Activated CD8-positive, alpha-beta memory T cell treated with anti-CD3 and anti-CD28 coated beads for 24 hours (primary cell): ENCODE results near the gene BIRC7.
"Not testable (repeated sequence)": the region's sequence is repeated elsewhere in the genome, so short reads cannot be mapped to it uniquely, and the experiment has no call there.

Experiments
- DNase-seq: peaks from one replicate; pipeline ENCODE4 v3.0.0-alpha.2; 2020

BIRC7 gene

GRCh38 chr20:63208346-63208909 is 27.3 kb upstream of the BIRC7 start:
- no peak for DNase-seq

- DNase-seq, result no peak
Measured at GRCh38 chr20:63210011-63210605, 25.6 kb upstream of the BIRC7 start.

DNA sequence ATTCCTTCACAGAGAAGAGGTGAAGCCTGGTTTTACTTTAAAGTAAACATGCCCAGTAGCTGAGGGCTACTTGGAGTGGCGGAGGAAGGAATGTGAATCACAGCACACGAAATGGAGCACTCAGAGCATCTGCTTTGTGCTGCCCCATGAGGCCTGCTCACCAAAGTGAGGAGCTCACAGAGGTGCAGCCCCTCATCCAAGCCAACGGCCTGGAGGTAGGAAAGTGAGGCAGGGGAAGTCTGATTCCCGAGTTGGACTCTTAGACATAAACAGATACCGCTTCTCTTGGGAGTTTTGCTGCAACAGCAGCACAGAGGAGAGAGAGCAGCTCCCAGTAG is 23.3 kb upstream of the BIRC7 start:
- DNase-seq, result no peak

DNA sequence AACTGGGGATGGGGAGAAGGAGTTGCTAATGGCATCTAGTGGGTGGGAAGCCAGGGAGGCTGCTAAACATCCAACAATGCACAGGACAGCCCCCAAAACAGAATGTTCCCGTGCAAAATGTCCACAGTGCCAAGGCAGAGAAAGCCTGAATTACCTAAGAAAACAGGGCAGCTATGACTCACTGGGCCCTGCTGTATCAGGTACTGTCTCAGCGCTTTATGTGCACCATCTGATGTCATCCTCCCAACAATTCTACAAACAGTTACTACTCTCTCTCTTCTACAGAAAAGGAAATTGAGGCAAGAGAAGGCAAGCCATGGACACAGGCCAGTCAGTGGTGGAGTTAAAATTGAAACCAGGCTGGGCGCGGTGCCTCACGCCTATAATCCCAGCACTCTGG is 22.9 kb upstream of the BIRC7 start:
- DNase-seq, result no peak

GRCh38 chr20:63214514-63214913 is 21.2 kb upstream of the BIRC7 start:
- no peak for DNase-seq

GRCh38 chr20:63215101-63216040 is 20.3 kb upstream of the BIRC7 start:
- no peak for DNase-seq

DNA sequence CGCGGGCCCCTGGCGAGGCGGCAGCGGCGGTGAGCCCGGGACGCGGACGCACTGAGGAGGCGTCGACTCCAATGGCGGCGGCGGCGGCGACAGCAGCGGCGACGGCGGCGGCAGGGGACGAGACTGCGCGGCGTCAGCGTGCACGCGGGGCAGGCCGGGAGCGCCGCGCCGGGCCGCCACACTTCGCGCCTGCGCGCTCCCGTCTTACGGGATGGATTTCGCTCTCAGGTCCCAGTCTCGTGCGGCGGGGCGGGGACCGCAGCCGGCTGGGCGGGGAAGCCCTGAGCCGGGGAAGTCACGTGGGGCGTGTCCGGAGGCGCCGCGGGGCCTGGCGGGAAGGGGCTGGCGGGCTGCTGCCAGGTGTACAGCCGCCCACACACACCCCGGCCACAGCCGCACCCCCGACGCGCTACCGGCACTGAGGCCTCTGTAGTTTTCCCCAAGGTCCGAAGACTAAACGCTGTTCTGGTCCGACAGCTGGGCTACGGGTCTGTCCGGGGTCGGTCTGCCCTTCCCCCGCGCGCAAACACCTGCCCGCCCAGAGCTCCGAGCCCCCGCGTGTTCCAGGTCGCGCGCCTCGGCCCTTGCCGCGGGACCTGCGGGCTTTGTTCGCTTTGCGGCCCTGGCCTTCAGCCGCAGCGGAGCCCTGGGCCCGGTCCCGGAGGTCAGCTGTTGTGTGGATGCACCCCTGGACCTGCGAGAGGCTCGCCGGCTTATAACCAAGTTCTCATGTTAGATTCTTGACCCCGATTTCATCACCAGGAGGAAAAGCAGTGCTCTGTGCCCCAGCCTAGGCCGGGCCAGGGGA is 19.5 kb upstream of the BIRC7 start, which contains the start of gene YTHDF1:
Gene YTHDF1 (minus strand): TSS at position 91 of the 808 bp plus-strand sequence. CDS start 239 bp downstream, outside the sequence.
- DNase-seq, result peak; percentile 97

DNA sequence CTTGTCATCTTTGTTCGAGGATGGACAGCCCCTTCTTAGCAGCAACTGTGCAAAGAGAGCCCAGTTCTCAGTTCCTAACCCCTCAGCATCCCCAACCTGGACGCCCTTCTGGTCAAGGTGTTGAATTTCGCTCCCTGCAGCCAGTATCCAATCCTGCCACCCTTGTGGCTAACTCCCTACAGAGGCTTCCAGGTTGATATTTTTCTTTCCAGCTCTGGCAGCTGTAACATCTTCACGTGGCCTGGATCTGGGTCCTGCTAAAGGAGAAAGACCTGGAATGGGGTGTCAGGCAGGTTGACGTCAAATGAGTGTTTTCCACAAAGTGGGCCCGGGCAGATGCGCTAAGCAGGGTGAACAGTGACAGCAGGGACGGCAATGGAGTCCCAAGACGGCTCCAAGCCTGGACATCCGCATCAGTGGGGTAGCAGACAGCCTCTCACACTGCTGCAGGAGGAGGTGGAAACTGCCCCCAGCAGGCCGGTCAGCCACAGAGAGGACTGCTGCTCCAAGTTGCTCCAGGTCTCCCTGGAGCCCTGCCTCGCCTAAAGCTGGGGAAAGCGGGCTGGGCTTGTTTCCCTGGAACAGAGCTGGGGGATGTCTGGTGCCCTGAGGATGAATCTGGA is 18.7 kb upstream of the BIRC7 start:
- no peak for DNase-seq

DNA sequence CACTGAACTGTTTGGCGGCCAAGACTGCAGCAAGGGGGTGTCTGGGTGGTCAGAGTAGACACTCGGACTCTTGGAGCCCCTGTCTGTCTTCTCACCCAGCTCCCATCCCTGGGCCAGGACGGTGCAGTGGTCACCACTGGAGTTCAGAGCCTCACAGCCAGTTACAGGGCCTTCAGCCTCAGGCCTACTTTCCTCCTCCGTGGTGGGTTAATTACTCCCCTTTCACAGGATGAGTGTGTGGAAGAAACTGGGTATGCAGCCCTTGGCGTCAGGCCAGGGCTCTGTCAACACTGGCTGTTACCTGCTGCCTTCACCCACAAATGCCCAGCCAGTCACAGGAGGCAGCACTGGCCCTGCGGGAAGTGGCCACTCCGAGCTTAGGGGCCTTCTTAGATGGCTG is 18.0 kb upstream of the BIRC7 start:
- DNase-seq, result no peak

DNA sequence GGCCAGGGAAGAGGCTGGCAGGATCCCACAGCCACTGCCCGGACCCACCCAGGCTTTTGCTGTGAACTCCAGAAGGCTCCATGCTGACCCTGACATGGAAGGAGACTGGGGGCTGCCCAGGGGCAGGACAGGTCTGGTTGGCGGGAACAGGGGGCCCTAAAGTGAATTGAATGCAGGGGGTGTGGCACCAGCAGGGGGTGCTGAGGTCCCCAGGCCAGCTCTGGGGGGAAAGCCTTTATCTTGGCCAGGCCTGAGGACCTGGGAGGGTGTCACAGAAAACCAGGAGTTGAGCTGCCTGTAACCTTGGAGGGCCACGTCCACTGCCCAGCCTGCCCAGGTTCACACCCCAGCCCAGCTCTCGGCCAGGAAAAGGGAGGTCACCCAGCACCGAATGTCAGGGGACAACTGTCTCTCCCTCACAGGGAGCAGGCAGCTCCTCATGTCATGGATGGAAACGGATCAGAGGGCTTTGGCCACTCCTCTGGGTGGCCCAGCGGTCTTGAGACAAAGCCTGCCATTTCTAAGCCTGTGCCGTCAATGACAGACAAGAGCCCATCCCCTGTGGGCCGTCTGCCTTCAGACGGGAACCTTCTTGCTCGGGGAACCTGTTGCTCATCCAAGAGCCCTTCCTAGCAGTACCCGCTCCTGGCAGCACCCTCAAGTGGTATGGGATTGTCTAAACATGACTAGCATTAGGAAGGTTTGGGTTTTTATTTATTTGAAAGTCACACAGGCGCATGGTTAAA is 16.8 kb upstream of the BIRC7 start:
- DNase-seq, result no peak

DNA sequence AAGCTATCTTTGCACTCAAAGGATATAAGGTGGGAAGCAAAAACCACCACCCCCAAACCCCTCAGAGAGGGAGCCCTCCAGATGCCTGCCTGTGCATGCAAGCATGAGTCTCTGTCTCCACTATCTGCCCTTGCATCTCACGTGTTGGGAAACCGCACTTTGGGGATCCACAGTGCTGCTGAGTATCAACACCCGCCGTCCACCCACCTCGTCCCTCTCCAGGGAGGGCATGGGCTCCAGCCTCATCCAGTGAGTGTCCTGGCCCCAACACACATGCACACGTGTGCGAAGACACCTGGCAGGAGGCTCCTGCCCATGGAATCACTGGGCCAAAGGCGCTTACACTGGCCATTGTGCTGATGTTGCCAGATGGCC is 16.3 kb upstream of the BIRC7 start:
- no peak for DNase-seq

DNA sequence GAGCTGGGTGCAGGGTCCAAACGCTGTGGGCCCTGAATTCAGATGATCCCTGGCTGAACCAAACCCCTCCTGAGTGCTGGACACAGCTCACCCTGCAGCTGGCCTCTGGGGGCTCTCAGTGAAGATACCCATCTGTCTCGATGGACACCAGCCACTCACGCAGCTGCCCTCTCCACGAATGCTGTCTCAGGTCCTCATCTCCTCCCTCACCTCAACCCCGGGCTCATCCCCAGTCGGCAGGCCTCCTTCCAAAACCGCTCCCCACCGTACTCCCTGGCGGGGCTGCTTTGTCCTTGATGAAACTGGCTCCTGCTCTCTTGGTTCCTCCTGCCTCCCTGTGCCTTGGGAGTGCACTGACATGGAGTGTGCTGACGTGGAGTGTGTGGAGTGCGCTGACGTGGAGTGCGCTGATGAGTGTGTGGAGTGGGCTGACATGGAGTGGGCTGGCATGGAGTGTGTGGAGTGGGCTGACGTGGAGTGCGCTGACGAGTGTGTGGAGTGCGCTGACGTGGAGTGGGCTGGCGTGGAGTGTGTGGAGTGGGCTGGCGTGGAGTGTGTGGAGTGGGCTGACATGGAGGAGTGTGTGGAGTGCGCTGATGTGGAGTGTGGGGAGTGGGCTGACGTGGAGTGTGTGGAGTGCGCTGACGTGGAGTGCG is 15.7 kb upstream of the BIRC7 start:
- DNase-seq, result no peak

- no peak for DNase-seq
Measured at GRCh38 chr20:63220696-63221399, 14.9 kb upstream of the BIRC7 start.

DNA sequence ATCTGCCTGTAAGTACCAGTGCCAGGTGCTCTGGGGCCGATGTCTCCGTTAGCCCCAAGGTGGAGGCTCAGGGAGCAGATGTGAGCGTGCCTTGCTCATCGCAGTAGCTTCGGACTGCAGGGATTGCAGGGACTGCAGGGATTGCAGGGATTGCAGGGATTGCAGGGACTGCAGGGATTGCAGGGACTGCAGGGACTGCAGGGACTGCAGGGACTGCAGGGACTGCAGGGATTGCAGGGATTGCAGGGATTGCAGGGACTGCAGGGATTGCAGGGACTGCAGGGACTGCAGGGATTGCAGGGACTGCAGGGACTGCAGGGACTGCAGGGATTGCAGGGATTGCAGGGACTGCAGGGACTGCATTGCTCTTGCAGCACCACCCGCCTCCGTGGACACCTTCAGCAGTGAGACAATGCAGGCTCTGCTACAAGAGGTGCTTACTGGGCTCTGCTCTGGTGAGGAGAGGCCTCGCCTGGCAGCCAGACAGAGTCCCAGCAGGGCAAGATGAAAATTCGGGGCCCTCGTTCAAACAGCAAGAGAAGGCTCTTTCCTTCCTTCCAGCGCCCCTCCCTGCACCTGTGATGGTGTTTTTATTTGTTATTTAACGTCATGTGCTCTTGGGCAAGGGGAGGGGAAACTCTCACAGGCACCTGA is 14.2 kb upstream of the BIRC7 start:
- not testable (repeated sequence) for DNase-seq

DNA sequence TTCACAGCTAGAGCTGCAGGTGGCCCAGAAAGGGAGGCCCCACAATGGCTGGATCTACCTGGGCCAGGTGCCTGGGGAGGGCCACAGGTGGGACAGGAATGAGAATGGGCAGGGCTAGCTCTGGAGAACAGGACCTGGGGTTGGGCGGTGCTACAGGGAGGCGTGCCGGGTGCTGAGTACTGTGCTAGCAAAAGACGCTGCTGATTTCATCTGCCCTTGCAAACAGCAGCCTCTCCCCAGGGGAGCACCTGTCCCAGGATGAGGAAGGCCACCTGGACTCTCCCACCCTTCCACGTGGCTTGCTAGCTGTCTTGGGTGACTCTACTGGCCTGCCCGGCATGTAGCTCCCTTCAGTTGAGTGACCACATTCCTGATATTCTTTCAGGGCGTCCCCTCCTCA is 13.2 kb upstream of the BIRC7 start:
- DNase-seq, result no peak

- DNase-seq, result peak; percentile 77
Measured at GRCh38 chr20:63223121-63223825, 12.4 kb upstream of the BIRC7 start.

GRCh38 chr20:63223826-63224207 is 11.9 kb upstream of the BIRC7 start:
- DNase-seq, result no peak

DNA sequence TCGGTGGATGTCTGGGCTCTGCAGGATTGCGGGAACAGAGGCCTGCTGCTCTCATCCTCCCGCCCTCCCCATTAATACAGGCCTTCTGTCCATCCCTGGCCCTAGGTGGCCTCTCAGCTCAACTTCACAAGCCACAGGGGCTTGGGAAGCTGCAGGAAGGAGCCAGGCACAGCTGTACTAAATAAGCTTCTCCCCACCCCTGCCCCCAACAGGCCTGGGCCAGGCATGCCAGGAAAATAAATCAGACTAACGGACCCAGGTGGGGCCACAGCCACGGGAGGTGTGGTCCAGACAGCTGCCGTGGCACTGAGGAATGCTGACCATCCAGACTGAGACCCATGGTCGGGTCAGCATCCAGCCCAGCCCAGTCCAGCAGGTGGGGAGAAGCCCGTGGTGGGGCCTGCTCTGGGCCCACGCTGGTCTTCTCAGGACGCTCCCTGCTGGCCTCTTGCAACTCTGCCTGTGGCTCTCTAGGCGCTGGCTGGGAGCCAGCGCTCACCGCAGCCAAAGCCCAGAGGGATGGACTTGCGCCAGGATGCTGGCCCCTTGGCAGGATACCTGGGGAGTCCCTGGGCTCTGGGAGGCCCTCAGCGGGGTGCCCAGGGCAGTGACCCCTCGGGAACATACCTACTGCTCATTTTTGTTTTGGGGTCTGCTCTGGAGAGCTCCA is 11.2 kb upstream of the BIRC7 start:
- DNase-seq, result no peak

GRCh38 chr20:63225082-63225454 is 10.6 kb upstream of the BIRC7 start:
- no peak for DNase-seq
